ENCODE measurements around the gene CFAP99.
"Not testable (repeated sequence)": the region's sequence is repeated elsewhere in the genome, so short reads cannot be mapped to it uniquely, and the experiment has no call there.

The CFAP99 gene

GRCh38 chr4:2418650-2419571, at the start of gene CFAP99:
Gene CFAP99 (plus strand): TSS chr4:2418955.
- peak; percentile 93 to 96 (median 94) for DNase-seq

- no peak for DNase-seq
Measured at GRCh38 chr4:2370597-2371320, 48.0 kb upstream of the CFAP99 start.

- no peak for DNase-seq
Measured at GRCh38 chr4:2371765-2372487, 46.8 kb upstream of the CFAP99 start.

GRCh38 chr4:2372488-2373030, 46.2 kb upstream of the CFAP99 start:
- no peak for DNase-seq

- DNase-seq: no peak
Measured at GRCh38 chr4:2373532-2373931, 45.2 kb upstream of the CFAP99 start.

- no peak for DNase-seq
Measured at GRCh38 chr4:2375427-2375826, 43.3 kb upstream of the CFAP99 start.

GRCh38 chr4:2377241-2377640, 41.5 kb upstream of the CFAP99 start:
- no peak for DNase-seq

GRCh38 chr4:2378401-2378800, 40.4 kb upstream of the CFAP99 start:
- no peak for DNase-seq

GRCh38 chr4:2378898-2379297, 39.9 kb upstream of the CFAP99 start:
- DNase-seq: no peak

GRCh38 chr4:2380589-2380988, 38.2 kb upstream of the CFAP99 start:
- DNase-seq: not testable (repeated sequence)

GRCh38 chr4:2382769-2383202, 36.0 kb upstream of the CFAP99 start:
- DNase-seq: not testable (repeated sequence)

GRCh38 chr4:2383220-2383631, 35.5 kb upstream of the CFAP99 start:
- DNase-seq: not testable (repeated sequence)

GRCh38 chr4:2383760-2384159, 35.0 kb upstream of the CFAP99 start:
- no peak for DNase-seq

- DNase-seq: no peak
Measured at GRCh38 chr4:2384245-2384644, 34.5 kb upstream of the CFAP99 start.

GRCh38 chr4:2385516-2385915, 33.2 kb upstream of the CFAP99 start:
- DNase-seq: no peak

- DNase-seq: no peak
Measured at GRCh38 chr4:2386717-2387116, 32.0 kb upstream of the CFAP99 start.

GRCh38 chr4:2387218-2387617, 31.5 kb upstream of the CFAP99 start:
- DNase-seq: no peak

GRCh38 chr4:2387829-2388228, 30.9 kb upstream of the CFAP99 start:
- no peak for DNase-seq

GRCh38 chr4:2388429-2389182, 30.1 kb upstream of the CFAP99 start:
- DNase-seq: no peak

- DNase-seq: no peak
Measured at GRCh38 chr4:2389691-2390090, 29.1 kb upstream of the CFAP99 start.

GRCh38 chr4:2390146-2390545, 28.6 kb upstream of the CFAP99 start:
- DNase-seq: no peak

GRCh38 chr4:2390784-2391421, 27.9 kb upstream of the CFAP99 start:
- no peak for DNase-seq
